Measurements from ENCODE around the gene LCP2. TPM values are rescaled to one million over a fixed set of nuclear protein-coding genes. Genes with fewer than 3 reads are reported as not detected.

LCP2 gene
- total RNA-seq, 2 experiments from 2014 or later = 154 to 155 TPM

GRCh38 chr5:170315154-170315553 is 17.6 kb upstream of the LCP2 start:
- no peaks in the 10 kb centered on the region for H3K36me3 Mint-ChIP-seq (ENCODE audit: low read depth)
- intact Hi-C loops (cut with DNase I, micrococcal nuclease) = loop anchor here in 1 of 2 experiments (2.0 kb wide), 1 partner anchor 14 kb away; no protein-coding TSS in a partner anchor
- H3K9me3 Mint-ChIP-seq = no peaks in the 10 kb centered on the region
- no peak overlapping the region for H3K4me3 Mint-ChIP-seq
- Histone ChIP-seq H3K27ac (ENCODE audit: low read depth in 1 of 2, low read length in 2 of 2) (no peak overlapping the region), H3K4me3 (ENCODE audit: low read length) (no peak overlapping the region), H3K36me3 (ENCODE audit: insufficient read depth, low read length) (no peaks in the 10 kb centered on the region), H3K9me3 (ENCODE audit: control insufficient read depth in 1 of 2, insufficient read depth in 1 of 2, low read length in 2 of 2) (no peaks in the 10 kb centered on the region), H3K27me3 (ENCODE audit: control insufficient read depth in 1 of 2, insufficient read depth in 2 of 2, low read length in 2 of 2) (no peaks in the 10 kb centered on the region), H3K4me1 (ENCODE audit: insufficient read depth, low read length) (peaks cover 52% of the 10 kb centered on the region)
- DNase-seq (no peak), ATAC-seq (ENCODE audit: poor library complexity) (no peak)
- TF ChIP-seq CTCF (IDR thresholded peaks at IDR 0.05) = no peak
- H3K4me1 Mint-ChIP-seq (ENCODE audit: low read depth) = peaks cover 90% of the 10 kb centered on the region
- H3K27me3 Mint-ChIP-seq = no peaks in the 10 kb centered on the region
- H3K27ac Mint-ChIP-seq = peak overlapping the region; percentile 91
- ChIA-PET CTCF (interaction anchor here (1.5 kb wide), 1 partner anchor 41 kb away, joined by 6 read pairs; no protein-coding TSS in a partner anchor), POLR2A (interaction anchor here (0.9 to 4.4 kb wide), 5 partner anchors 11 to 53 kb away, joined by 3 to 53 read pairs (median 14); partner anchors contain the start of gene LCP2)

DNA sequence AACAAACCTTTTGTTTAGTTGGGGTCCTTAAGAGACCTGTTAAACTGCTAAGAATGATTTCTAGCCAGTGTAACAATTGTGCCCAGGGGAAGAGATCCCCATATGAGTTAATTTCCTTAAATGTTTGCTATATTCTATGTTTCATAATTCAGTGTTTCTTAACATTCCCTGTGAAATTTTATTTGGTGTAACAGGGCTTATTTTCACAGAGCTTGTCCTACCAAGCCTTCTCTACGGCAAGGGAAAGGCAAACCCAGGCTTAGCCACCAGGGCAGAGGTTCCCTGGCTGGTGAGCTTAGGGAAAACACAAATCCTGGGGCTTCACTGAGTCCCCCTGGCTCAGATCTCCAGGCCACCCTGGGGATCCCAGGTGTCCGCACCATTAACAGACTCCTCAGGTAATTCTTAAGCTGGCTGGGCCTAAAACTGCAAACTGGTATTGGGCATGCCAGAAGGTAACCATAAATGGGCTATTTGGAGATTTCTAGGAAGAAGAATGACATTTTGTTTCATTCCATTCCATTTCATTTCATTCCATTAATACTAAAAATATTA is 17.0 kb upstream of the LCP2 start:
- DNase-seq = no peak
- H3K27me3 Mint-ChIP-seq = no peaks in the 10 kb centered on the region
- no peaks in the 10 kb centered on the region for H3K9me3 Mint-ChIP-seq
- Histone ChIP-seq H3K27ac (ENCODE audit: low read depth in 1 of 2, low read length in 2 of 2) (no peak overlapping the region), H3K4me3 (ENCODE audit: low read length) (no peak overlapping the region), H3K36me3 (ENCODE audit: insufficient read depth, low read length) (no peaks in the 10 kb centered on the region), H3K27me3 (ENCODE audit: control insufficient read depth in 1 of 2, insufficient read depth in 2 of 2, low read length in 2 of 2) (no peaks in the 10 kb centered on the region), H3K4me1 (ENCODE audit: insufficient read depth, low read length) (peaks cover 57% of the 10 kb centered on the region), H3K9me3 (ENCODE audit: control insufficient read depth in 1 of 2, insufficient read depth in 1 of 2, low read length in 2 of 2) (no peaks in the 10 kb centered on the region)
- peak overlapping the region; percentile 91 for H3K27ac Mint-ChIP-seq
- no peak for ATAC-seq (ENCODE audit: poor library complexity)
- TF ChIP-seq CTCF (IDR thresholded peaks at IDR 0.05) = no peak
- POLR2A ChIA-PET = interaction anchor here (0.9 to 4.4 kb wide), 11 partner anchors 10 to 52 kb away, joined by 3 to 53 read pairs (median 14); partner anchors contain the start of gene LCP2
- peaks cover 90% of the 10 kb centered on the region for H3K4me1 Mint-ChIP-seq (ENCODE audit: low read depth)
- CTCF ChIA-PET = interaction anchor here (1.4 to 1.5 kb wide), 3 partner anchors 11 to 89 kb away, joined by 5 to 6 read pairs (median 5); no protein-coding TSS in a partner anchor
- intact Hi-C loops (cut with DNase I, micrococcal nuclease) = loop anchor here in 1 of 2 experiments (2.0 kb wide), 1 partner anchor 14 kb away; no protein-coding TSS in a partner anchor
- H3K36me3 Mint-ChIP-seq (ENCODE audit: low read depth) = no peaks in the 10 kb centered on the region
- H3K4me3 Mint-ChIP-seq = no peak overlapping the region

GRCh38 chr5:170313816-170314215 is 16.2 kb upstream of the LCP2 start:
- intact Hi-C loops (cut with DNase I, micrococcal nuclease) = loop anchor here (1.0 to 2.0 kb wide), 4 partner anchors 11 to 40 kb away; no protein-coding TSS in a partner anchor
- Mint-ChIP-seq H3K27ac (peak overlapping the region; percentile 91), H3K27me3 (no peaks in the 10 kb centered on the region), H3K36me3 (ENCODE audit: low read depth) (no peaks in the 10 kb centered on the region), H3K9me3 (no peaks in the 10 kb centered on the region), H3K4me3 (peak overlapping the region; percentile 79), H3K4me1 (ENCODE audit: low read depth) (peaks cover 90% of the 10 kb centered on the region)
- DNase-seq = no peak
- H3K36me3 ChIP-seq (ENCODE audit: insufficient read depth, low read length) = no peaks in the 10 kb centered on the region
- no peak for ATAC-seq (ENCODE audit: poor library complexity)
- CTCF ChIA-PET = interaction anchor here (0.8 to 2.0 kb wide), 8 partner anchors 11 to 88 kb away, joined by 3 to 9 read pairs (median 4); partner anchors contain the start of gene LCP2
- POLR2A ChIA-PET = interaction anchor here (1.1 to 4.4 kb wide), 19 partner anchors 9 to 67 kb away, joined by 4 to 53 read pairs (median 8); partner anchors contain the start of gene LCP2
- H3K9me3 ChIP-seq (ENCODE audit: control insufficient read depth in 1 of 2, insufficient read depth in 1 of 2, low read length in 2 of 2) = no peaks in the 10 kb centered on the region
- H3K4me3 ChIP-seq (ENCODE audit: low read length) = no peak overlapping the region
- H3K27me3 ChIP-seq (ENCODE audit: control insufficient read depth in 1 of 2, insufficient read depth in 2 of 2, low read length in 2 of 2) = no peaks in the 10 kb centered on the region
- peak overlapping the region; percentile 80 to 83 for H3K27ac ChIP-seq (ENCODE audit: low read depth in 1 of 2, low read length in 2 of 2)
- no peak for TF ChIP-seq CTCF (IDR thresholded peaks at IDR 0.05)
- H3K4me1 ChIP-seq (ENCODE audit: insufficient read depth, low read length) = peaks cover 52% of the 10 kb centered on the region
